ENCODE measurements around the gene DRAM1. TPM values are rescaled to one million over a fixed set of nuclear protein-coding genes. Genes with fewer than 3 reads are reported as not detected.

The DRAM1 gene
- total and polyA plus RNA-seq, 2 donors (not counting 1 experiment from before 2014, with no cell fraction given): 2.1 to 10.2 TPM

DNA sequence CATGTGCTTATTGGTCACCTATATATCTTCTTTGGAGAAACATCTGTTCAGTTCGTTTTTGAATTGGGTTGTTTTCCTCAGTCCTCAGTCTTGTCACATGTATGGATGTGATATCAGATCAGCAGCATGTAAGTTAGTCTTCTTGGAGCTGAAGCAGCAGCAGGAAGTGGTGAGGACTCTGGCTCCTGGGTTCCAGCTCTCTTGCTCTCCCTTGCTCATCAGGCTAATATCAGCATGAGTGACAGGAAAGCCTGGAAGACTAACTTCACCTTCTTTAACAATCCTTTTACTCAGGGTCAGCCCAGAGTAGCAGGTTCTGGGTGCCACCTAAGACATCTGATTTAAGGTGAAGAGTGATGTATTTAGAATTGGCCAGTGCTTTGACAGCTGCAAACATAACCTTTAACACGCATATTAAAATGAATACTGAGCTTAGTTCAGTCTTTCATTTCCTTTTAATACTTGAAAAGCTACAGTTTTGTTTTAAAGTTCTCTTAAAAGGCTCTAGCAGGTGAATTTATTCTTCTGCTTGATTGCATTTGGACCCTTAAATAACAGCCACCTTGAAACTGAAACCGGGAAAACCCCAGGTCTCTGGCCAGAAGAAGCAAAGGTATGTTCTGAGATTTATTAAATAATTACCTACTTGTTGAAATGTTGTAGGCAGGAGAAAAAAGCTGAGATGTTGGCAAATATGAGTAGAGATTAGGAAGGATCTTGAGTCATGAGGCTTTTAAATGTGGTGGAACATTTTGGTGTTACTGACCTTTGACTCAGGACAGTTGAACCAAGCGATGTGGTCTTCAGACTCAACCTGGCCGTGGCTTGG, 54.3 kb downstream of the DRAM1 start:
- peak overlapping the region; percentile 33 for H3K4me3 Mint-ChIP-seq
- peak overlapping the region; percentile 46 for H3K9ac ChIP-seq (ENCODE audit: low read length)
- no peaks in the 10 kb centered on the region for H4K20me1 ChIP-seq (ENCODE audit: control insufficient read depth, insufficient read depth, low read length, poor library complexity, severe bottlenecking)
- peaks cover 76 to 79% of the 10 kb centered on the region in 2 donors for H3K4me1 ChIP-seq (ENCODE audit: control insufficient read depth in 2 of 2, insufficient read depth in 2 of 2, low read length in 2 of 2)
- H3K4me2 ChIP-seq (replicated peaks; ENCODE audit: low read depth, low read length, poor library complexity, severe bottlenecking): peak overlapping the region; percentile 65
- intact Hi-C loops (cut with micrococcal nuclease): loop anchor here (1.0 to 5.0 kb wide), 4 partner anchors 14 to 129 kb away; partner anchors contain the start of genes DRAM1 and WASHC3
- ATAC-seq (ENCODE audit: low read depth): peak; percentile 68
- H3K4me3 ChIP-seq (ENCODE audit: control extremely low read depth in 1 of 5, extremely low read depth in 1 of 5, insufficient read depth in 1 of 5, low read depth in 2 of 5, low read length in 4 of 5): peak overlapping the region in 3 of 5 experiments; percentile 3 to 41 (median 25)
- no peaks in the 10 kb centered on the region for H3K27me3 Mint-ChIP-seq
- peaks cover 4% of the 10 kb centered on the region for H3K9me3 Mint-ChIP-seq (ENCODE audit: insufficient read depth)
- H3K36me3 ChIP-seq (replicated peaks in 1 of 2; ENCODE audit: control extremely low read depth in 1 of 2, control insufficient read depth in 1 of 2, extremely low read depth in 1 of 2, insufficient read depth in 2 of 2, low read length in 1 of 2): no peaks in the 10 kb centered on the region
- H3K27ac Mint-ChIP-seq: peak overlapping the region; percentile 88
- H3K9me3 ChIP-seq (ENCODE audit: control extremely low read depth in 1 of 3, control insufficient read depth in 2 of 3, insufficient read depth in 1 of 3, low read length in 2 of 3): peaks cover 0 to 8% (median 5%) of the 10 kb centered on the region in 3 donors
- TF ChIP-seq EZH2 (IDR thresholded peaks at IDR 0.05; ENCODE audit: borderline replicate concordance, insufficient read depth, low read depth, low read length, poor library complexity, severe bottlenecking): no peak
- TF ChIP-seq, protein P1, sequence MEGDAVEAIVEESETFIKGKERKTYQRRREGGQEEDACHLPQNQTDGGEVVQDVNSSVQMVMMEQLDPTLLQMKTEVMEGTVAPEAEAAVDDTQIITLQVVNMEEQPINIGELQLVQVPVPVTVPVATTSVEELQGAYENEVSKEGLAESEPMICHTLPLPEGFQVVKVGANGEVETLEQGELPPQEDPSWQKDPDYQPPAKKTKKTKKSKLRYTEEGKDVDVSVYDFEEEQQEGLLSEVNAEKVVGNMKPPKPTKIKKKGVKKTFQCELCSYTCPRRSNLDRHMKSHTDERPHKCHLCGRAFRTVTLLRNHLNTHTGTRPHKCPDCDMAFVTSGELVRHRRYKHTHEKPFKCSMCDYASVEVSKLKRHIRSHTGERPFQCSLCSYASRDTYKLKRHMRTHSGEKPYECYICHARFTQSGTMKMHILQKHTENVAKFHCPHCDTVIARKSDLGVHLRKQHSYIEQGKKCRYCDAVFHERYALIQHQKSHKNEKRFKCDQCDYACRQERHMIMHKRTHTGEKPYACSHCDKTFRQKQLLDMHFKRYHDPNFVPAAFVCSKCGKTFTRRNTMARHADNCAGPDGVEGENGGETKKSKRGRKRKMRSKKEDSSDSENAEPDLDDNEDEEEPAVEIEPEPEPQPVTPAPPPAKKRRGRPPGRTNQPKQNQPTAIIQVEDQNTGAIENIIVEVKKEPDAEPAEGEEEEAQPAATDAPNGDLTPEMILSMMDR (IDR thresholded peaks at IDR 0.05): no peak
- no peaks in the 10 kb centered on the region for H3K79me2 ChIP-seq (ENCODE audit: control insufficient read depth, insufficient read depth, low read length)
- peaks cover 79% of the 10 kb centered on the region for H3K4me1 Mint-ChIP-seq
- ChIA-PET CTCF (interaction anchor here (0.5 to 2.0 kb wide), 6 partner anchors 9 to 771 kb away, joined by 3 to 15 read pairs (median 4); no protein-coding TSS in a partner anchor), POLR2A (interaction anchor here (0.9 kb wide), 1 partner anchor 11 kb away, joined by 3 read pairs; no protein-coding TSS in a partner anchor)
- H3K27me3 ChIP-seq (replicated peaks in 1 of 4; ENCODE audit: control extremely low read depth in 1 of 4, control insufficient read depth in 3 of 4, insufficient read depth in 4 of 4, low read length in 3 of 4): no peaks in the 10 kb centered on the region
- peak; percentile 83 for DNase-seq
- H3K27ac ChIP-seq (ENCODE audit: low read length in 2 of 2): peak overlapping the region; percentile 81 to 93
- peak overlapping the region; percentile 24 for H2AFZ ChIP-seq (ENCODE audit: insufficient read depth, low read depth, low read length, poor library complexity, severe bottlenecking)
- 29% methylated on average over 3 of the region's 5 CpGs for WGBS (ENCODE audit: insufficient coverage)

Measured in B cell (primary cell).